Measurements from ENCODE around the gene CACNA1S.
A peak's percentile ranks its signal among the peaks of the same experiment; 100 is the strongest.

The CACNA1S gene

DNA sequence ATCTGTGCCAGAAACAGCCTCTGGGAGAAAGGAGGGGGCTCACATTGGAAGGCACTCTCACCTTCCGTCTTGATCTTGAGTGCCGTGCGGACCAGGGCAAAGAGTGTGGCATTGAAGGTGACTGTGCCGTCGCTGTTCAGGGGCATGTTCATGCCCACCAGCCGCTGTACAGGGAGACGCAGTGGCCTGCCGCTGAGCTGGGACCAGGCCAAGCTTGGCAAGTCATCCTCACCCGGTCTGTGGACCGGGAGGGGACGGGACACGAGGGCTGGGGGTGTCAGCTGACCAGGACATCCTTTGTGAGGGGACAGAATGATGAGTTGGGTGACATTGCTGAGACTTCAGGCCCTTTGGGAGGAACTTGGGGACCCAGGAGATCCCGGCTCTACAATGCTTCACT lies 63.7 kb downstream of the CACNA1S start:
- no peak for DNase-seq
- no peak overlapping the region for H4K12ac ChIP-seq (ENCODE audit: low read depth, low read length)
- H2AFZ ChIP-seq (ENCODE audit: insufficient read depth, low read length, poor library complexity): no peak overlapping the region
- no peak overlapping the region for H2BK5ac ChIP-seq (ENCODE audit: low read depth, low read length, poor library complexity)
- no peak overlapping the region for H4K91ac ChIP-seq (ENCODE audit: low read depth, low read length)
- no peak overlapping the region for H2AK5ac ChIP-seq (ENCODE audit: low read length)
- H4K8ac ChIP-seq (ENCODE audit: low read depth, low read length): no peak overlapping the region
- H3K79me1 ChIP-seq (ENCODE audit: low read length): no peaks in the 10 kb centered on the region
- no peaks in the 10 kb centered on the region for H3K9me3 ChIP-seq (ENCODE audit: insufficient read depth, low read depth, low read length)
- peaks cover 0 to 7% of the 10 kb centered on the region in 2 experiments for H3K4me1 ChIP-seq (ENCODE audit: control insufficient read depth in 1 of 2, insufficient read depth in 2 of 2, low read length in 2 of 2)
- no peaks in the 10 kb centered on the region for H3K27me3 ChIP-seq (ENCODE audit: insufficient read depth, low read length)
- H3K14ac ChIP-seq (ENCODE audit: low read length): no peak overlapping the region
- no peak overlapping the region for H3K23ac ChIP-seq (ENCODE audit: low read length)
- H3K18ac ChIP-seq (ENCODE audit: low read length): no peak overlapping the region
- H3K4ac ChIP-seq (ENCODE audit: low read depth, low read length): no peak overlapping the region
- no peak overlapping the region for H3K4me2 ChIP-seq (ENCODE audit: low read length)
- no peak overlapping the region for H3K4me3 ChIP-seq (ENCODE audit: low read depth, low read length)
- no peak overlapping the region for H3K9ac ChIP-seq (ENCODE audit: low read length)
- no peaks in the 10 kb centered on the region for H3K36me3 ChIP-seq (ENCODE audit: control insufficient read depth in 1 of 2, insufficient read depth in 2 of 2, low read length in 2 of 2)
- no peaks in the 10 kb centered on the region for H3K79me2 ChIP-seq (ENCODE audit: control insufficient read depth, insufficient read depth, low read length, poor library complexity)
- H3K27ac ChIP-seq (ENCODE audit: low read depth, low read length): no peak overlapping the region
- no CpG with 5 or more reads among the region's 13 CpGs for WGBS (ENCODE audit: extremely low coverage, insufficient coverage, insufficient read length)
- H2BK120ac ChIP-seq (ENCODE audit: insufficient read depth, low read length, poor library complexity): no peak overlapping the region
- no peak overlapping the region for H2BK12ac ChIP-seq (ENCODE audit: low read length)

GRCh38 chr1:201044119-201044518 lies 68.1 kb downstream of the CACNA1S start:
- H2BK12ac ChIP-seq (ENCODE audit: low read length): no peak overlapping the region
- no peak overlapping the region for H3K27ac ChIP-seq (ENCODE audit: low read depth, low read length)
- no peaks in the 10 kb centered on the region for H3K27me3 ChIP-seq (ENCODE audit: insufficient read depth, low read length)
- no peak overlapping the region for H2BK120ac ChIP-seq (ENCODE audit: insufficient read depth, low read length, poor library complexity)
- no peak for DNase-seq
- peaks cover 3% of the 10 kb centered on the region for H3K9me3 ChIP-seq (ENCODE audit: insufficient read depth, low read depth, low read length)
- H3K14ac ChIP-seq (ENCODE audit: low read length): no peak overlapping the region
- H4K12ac ChIP-seq (ENCODE audit: low read depth, low read length): no peak overlapping the region
- H3K36me3 ChIP-seq (ENCODE audit: control insufficient read depth in 1 of 2, insufficient read depth in 2 of 2, low read length in 2 of 2): no peaks in the 10 kb centered on the region
- no peak overlapping the region for H4K8ac ChIP-seq (ENCODE audit: low read depth, low read length)
- H3K79me2 ChIP-seq (ENCODE audit: control insufficient read depth, insufficient read depth, low read length, poor library complexity): no peaks in the 10 kb centered on the region
- H2BK5ac ChIP-seq (ENCODE audit: low read depth, low read length, poor library complexity): no peak overlapping the region
- peak overlapping the region; percentile 25 for H3K9ac ChIP-seq (ENCODE audit: low read length)
- no peak overlapping the region for H3K23ac ChIP-seq (ENCODE audit: low read length)
- no peak overlapping the region for H3K4ac ChIP-seq (ENCODE audit: low read depth, low read length)
- H3K79me1 ChIP-seq (ENCODE audit: low read length): no peaks in the 10 kb centered on the region
- no CpG with 5 or more reads among the region's 9 CpGs for WGBS (ENCODE audit: extremely low coverage, insufficient coverage, insufficient read length)
- H2AFZ ChIP-seq (ENCODE audit: insufficient read depth, low read length, poor library complexity): no peak overlapping the region
- no peak overlapping the region for H4K91ac ChIP-seq (ENCODE audit: low read depth, low read length)
- no peak overlapping the region for H3K18ac ChIP-seq (ENCODE audit: low read length)
- no peaks in the 10 kb centered on the region for H3K4me1 ChIP-seq (ENCODE audit: control insufficient read depth in 1 of 2, insufficient read depth in 2 of 2, low read length in 2 of 2)
- no peak overlapping the region for H3K4me2 ChIP-seq (ENCODE audit: low read length)
- no peak overlapping the region for H3K4me3 ChIP-seq (ENCODE audit: low read depth, low read length)
- H2AK5ac ChIP-seq (ENCODE audit: low read length): no peak overlapping the region

GRCh38 chr1:201042779-201043461 lies 69.3 kb downstream of the CACNA1S start:
- Histone ChIP-seq H3K9ac (ENCODE audit: low read length) (no peak overlapping the region), H3K4me3 (ENCODE audit: low read depth, low read length) (no peak overlapping the region)
- WGBS (ENCODE audit: extremely low coverage, insufficient coverage, insufficient read length): no CpG with 5 or more reads among the region's 13 CpGs

DNA sequence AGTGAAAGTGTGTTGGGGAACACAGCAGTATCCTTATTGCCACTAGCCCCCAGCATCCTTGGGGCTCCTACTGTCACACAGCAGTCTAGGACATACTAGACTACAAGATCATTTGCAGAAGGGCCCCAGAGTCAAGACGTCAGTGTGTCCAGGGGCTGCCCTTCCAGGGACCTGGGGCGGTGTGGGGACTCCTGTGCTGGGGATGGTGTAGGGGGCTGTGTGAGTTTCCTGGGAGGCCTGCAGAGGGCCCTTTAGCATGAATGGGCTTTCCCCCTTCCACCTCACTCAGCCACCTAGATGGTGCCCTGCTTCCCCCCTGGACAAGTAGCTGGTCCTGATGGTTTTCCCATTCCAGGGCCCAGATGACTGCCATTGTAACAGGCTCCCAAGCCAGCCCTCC lies 71.2 kb downstream of the CACNA1S start:
- no peak for DNase-seq
- Histone ChIP-seq H3K23ac (ENCODE audit: low read length) (no peak overlapping the region), H3K14ac (ENCODE audit: low read length) (no peak overlapping the region), H3K79me1 (ENCODE audit: low read length) (no peaks in the 10 kb centered on the region), H3K27me3 (ENCODE audit: insufficient read depth, low read length) (no peaks in the 10 kb centered on the region), H2BK120ac (ENCODE audit: insufficient read depth, low read length, poor library complexity) (no peak overlapping the region), H2AK5ac (ENCODE audit: low read length) (no peak overlapping the region), H3K79me2 (ENCODE audit: control insufficient read depth, insufficient read depth, low read length, poor library complexity) (no peaks in the 10 kb centered on the region), H3K4me3 (ENCODE audit: low read depth, low read length) (no peak overlapping the region), H4K12ac (ENCODE audit: low read depth, low read length) (no peak overlapping the region), H3K4me2 (ENCODE audit: low read length) (no peak overlapping the region), H3K4ac (ENCODE audit: low read depth, low read length) (no peak overlapping the region), H3K27ac (ENCODE audit: low read depth, low read length) (no peak overlapping the region), H3K36me3 (ENCODE audit: control insufficient read depth in 1 of 2, insufficient read depth in 2 of 2, low read length in 2 of 2) (no peaks in the 10 kb centered on the region), H2BK5ac (ENCODE audit: low read depth, low read length, poor library complexity) (no peak overlapping the region), H3K4me1 (ENCODE audit: control insufficient read depth in 1 of 2, insufficient read depth in 2 of 2, low read length in 2 of 2) (no peaks in the 10 kb centered on the region), H3K9me3 (ENCODE audit: insufficient read depth, low read depth, low read length) (peaks cover 3% of the 10 kb centered on the region), H4K91ac (ENCODE audit: low read depth, low read length) (no peak overlapping the region), H3K9ac (ENCODE audit: low read length) (no peak overlapping the region), H3K18ac (ENCODE audit: low read length) (no peak overlapping the region), H2AFZ (ENCODE audit: insufficient read depth, low read length, poor library complexity) (no peak overlapping the region), H4K8ac (ENCODE audit: low read depth, low read length) (no peak overlapping the region), H2BK12ac (ENCODE audit: low read length) (no peak overlapping the region)
- no CpG with 5 or more reads among the region's 2 CpGs for WGBS (ENCODE audit: extremely low coverage, insufficient coverage, insufficient read length)

More at GRCh38 chr1:201042779-201043461, 69.3 kb downstream of the CACNA1S start:
- H2AFZ ChIP-seq (ENCODE audit: insufficient read depth, low read length, poor library complexity): no peak overlapping the region
- H4K12ac ChIP-seq (ENCODE audit: low read depth, low read length): no peak overlapping the region
- no peaks in the 10 kb centered on the region for H3K36me3 ChIP-seq (ENCODE audit: control insufficient read depth in 1 of 2, insufficient read depth in 2 of 2, low read length in 2 of 2)
- H3K9me3 ChIP-seq (ENCODE audit: insufficient read depth, low read depth, low read length): peaks cover 3% of the 10 kb centered on the region
- no peak overlapping the region for H3K23ac ChIP-seq (ENCODE audit: low read length)
- H3K27ac ChIP-seq (ENCODE audit: low read depth, low read length): no peak overlapping the region
- no peaks in the 10 kb centered on the region for H3K27me3 ChIP-seq (ENCODE audit: insufficient read depth, low read length)
- H4K91ac ChIP-seq (ENCODE audit: low read depth, low read length): no peak overlapping the region
- no peak overlapping the region for H2AK5ac ChIP-seq (ENCODE audit: low read length)
- no peaks in the 10 kb centered on the region for H3K79me1 ChIP-seq (ENCODE audit: low read length)
- no peak overlapping the region for H3K4ac ChIP-seq (ENCODE audit: low read depth, low read length)
- no peak overlapping the region for H3K14ac ChIP-seq (ENCODE audit: low read length)
- no peak overlapping the region for H3K18ac ChIP-seq (ENCODE audit: low read length)
- no peak overlapping the region for H3K4me2 ChIP-seq (ENCODE audit: low read length)
- no peaks in the 10 kb centered on the region for H3K79me2 ChIP-seq (ENCODE audit: control insufficient read depth, insufficient read depth, low read length, poor library complexity)
- H2BK120ac ChIP-seq (ENCODE audit: insufficient read depth, low read length, poor library complexity): no peak overlapping the region
- H3K4me1 ChIP-seq (ENCODE audit: control insufficient read depth in 1 of 2, insufficient read depth in 2 of 2, low read length in 2 of 2): no peaks in the 10 kb centered on the region
- H4K8ac ChIP-seq (ENCODE audit: low read depth, low read length): no peak overlapping the region
- peak; percentile 32 to 71 for DNase-seq
- no peak overlapping the region for H2BK5ac ChIP-seq (ENCODE audit: low read depth, low read length, poor library complexity)
- no peak overlapping the region for H2BK12ac ChIP-seq (ENCODE audit: low read length)

All from trophoblast cell (in vitro differentiated cells and primary cell).